GM18907 (cell line): ENCODE data around the gene RSPH3.
"Not testable (repeated sequence)": the region's sequence is repeated elsewhere in the genome, so short reads cannot be mapped to it uniquely, and the experiment has no call there.

Experiments used
- ATAC-seq: cut with Tn5 transposase; IDR thresholded peaks from one replicate; pipeline ENCODE4 v1.9.1; 2021; ENCODE audit warnings: mild to moderate bottlenecking, moderate library complexity; ENCODE audit not compliant: unreplicated experiment

The RSPH3 gene

GRCh38 chr6:158999666-159000403 is at the start of gene RSPH3:
Gene RSPH3, minus strand, starts transcription at chr6:159000202. Its CDS starts 652 bp downstream, at chr6:158999550.
- peak; percentile 95 for ATAC-seq

GRCh38 chr6:159047891-159048685 is 48.1 kb upstream of the RSPH3 start:
- ATAC-seq: no peak

GRCh38 chr6:159045801-159046200 is 45.8 kb upstream of the RSPH3 start:
- ATAC-seq: no peak

- peak; percentile 88 for ATAC-seq
Observed at GRCh38 chr6:159044899-159045727, 45.1 kb upstream of the RSPH3 start, which contains the start of gene TAGAP. Gene TAGAP, minus strand, starts transcription at chr6:159044991. Its CDS starts 845 bp downstream, at chr6:159044146.

GRCh38 chr6:159043947-159044346 is 43.9 kb upstream of the RSPH3 start:
- no peak for ATAC-seq

- ATAC-seq: no peak
Observed at GRCh38 chr6:159043251-159043650, 43.2 kb upstream of the RSPH3 start.

GRCh38 chr6:159042826-159043181 is 42.8 kb upstream of the RSPH3 start:
- no peak for ATAC-seq

GRCh38 chr6:159042003-159042825 is 42.2 kb upstream of the RSPH3 start:
- peak; percentile 41 for ATAC-seq

- no peak for ATAC-seq
Observed at GRCh38 chr6:159041181-159041580, 41.2 kb upstream of the RSPH3 start.

GRCh38 chr6:159039885-159040258 is 39.9 kb upstream of the RSPH3 start:
- ATAC-seq: no peak

- ATAC-seq: peak; percentile 86
Observed at GRCh38 chr6:159038914-159039884, 39.2 kb upstream of the RSPH3 start.

- not testable (repeated sequence) for ATAC-seq
Observed at GRCh38 chr6:159038318-159038717, 38.3 kb upstream of the RSPH3 start.

GRCh38 chr6:159037756-159038290 is 37.8 kb upstream of the RSPH3 start:
- no peak for ATAC-seq

GRCh38 chr6:159036673-159037072 is 36.7 kb upstream of the RSPH3 start:
- ATAC-seq: no peak

- no peak for ATAC-seq
Observed at GRCh38 chr6:159035891-159036290, 35.9 kb upstream of the RSPH3 start.

- ATAC-seq: no peak
Observed at GRCh38 chr6:159033160-159034049, 33.4 kb upstream of the RSPH3 start.

GRCh38 chr6:159031846-159032245 is 31.8 kb upstream of the RSPH3 start:
- ATAC-seq: no peak

GRCh38 chr6:159030168-159030567 is 30.2 kb upstream of the RSPH3 start:
- ATAC-seq: no peak
